Measurements from ENCODE around the gene E2F7. TPM values are rescaled to one million over a fixed set of nuclear protein-coding genes. Genes with fewer than 3 reads are reported as not detected.

E2F7 gene
- total RNA-seq, 6 experiments from 2014 or later, result 6.3 to 24.4 (median 18.0) TPM

- TF ChIP-seq, protein P1, sequence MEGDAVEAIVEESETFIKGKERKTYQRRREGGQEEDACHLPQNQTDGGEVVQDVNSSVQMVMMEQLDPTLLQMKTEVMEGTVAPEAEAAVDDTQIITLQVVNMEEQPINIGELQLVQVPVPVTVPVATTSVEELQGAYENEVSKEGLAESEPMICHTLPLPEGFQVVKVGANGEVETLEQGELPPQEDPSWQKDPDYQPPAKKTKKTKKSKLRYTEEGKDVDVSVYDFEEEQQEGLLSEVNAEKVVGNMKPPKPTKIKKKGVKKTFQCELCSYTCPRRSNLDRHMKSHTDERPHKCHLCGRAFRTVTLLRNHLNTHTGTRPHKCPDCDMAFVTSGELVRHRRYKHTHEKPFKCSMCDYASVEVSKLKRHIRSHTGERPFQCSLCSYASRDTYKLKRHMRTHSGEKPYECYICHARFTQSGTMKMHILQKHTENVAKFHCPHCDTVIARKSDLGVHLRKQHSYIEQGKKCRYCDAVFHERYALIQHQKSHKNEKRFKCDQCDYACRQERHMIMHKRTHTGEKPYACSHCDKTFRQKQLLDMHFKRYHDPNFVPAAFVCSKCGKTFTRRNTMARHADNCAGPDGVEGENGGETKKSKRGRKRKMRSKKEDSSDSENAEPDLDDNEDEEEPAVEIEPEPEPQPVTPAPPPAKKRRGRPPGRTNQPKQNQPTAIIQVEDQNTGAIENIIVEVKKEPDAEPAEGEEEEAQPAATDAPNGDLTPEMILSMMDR (IDR thresholded peaks at IDR 0.05), result no peak
- Mint-ChIP-seq H3K4me3 (no peak overlapping the region), H3K36me3 (ENCODE audit: low read depth) (peaks cover 61% of the 10 kb centered on the region), H3K9me3 (no peaks in the 10 kb centered on the region), H3K4me1 (ENCODE audit: low read depth) (peaks cover 31% of the 10 kb centered on the region), H3K27me3 (ENCODE audit: insufficient read depth) (no peaks in the 10 kb centered on the region; the same call in none of the 2 replicates), H3K27ac (no peak overlapping the region)
- no peak for DNase-seq
Measured at GRCh38 chr12:77045183-77045582, 20.2 kb downstream of the E2F7 start.

DNA sequence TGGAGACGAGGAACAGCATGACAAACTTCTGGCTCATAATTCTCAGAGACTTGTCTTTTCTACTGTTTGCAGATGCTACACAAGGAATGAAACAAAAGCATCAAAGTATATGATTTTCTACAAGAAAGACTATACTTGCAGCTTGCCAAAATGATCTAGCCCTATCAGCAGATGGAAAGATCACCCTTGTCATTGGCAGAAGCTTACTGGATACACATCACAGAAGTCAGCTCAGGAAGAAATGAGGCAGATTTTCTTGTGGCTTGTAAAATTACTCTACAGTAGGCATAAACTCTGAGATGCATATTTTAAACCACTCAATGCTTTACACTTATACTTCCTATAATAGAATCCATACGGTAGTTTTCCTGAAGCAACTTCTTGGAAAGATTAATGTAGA, 20.6 kb downstream of the E2F7 start:
- peaks cover 65% of the 10 kb centered on the region for H3K36me3 Mint-ChIP-seq (ENCODE audit: low read depth)
- no peaks in the 10 kb centered on the region for H3K9me3 Mint-ChIP-seq
- peaks cover 31% of the 10 kb centered on the region for H3K4me1 Mint-ChIP-seq (ENCODE audit: low read depth)
- no peak for DNase-seq
- H3K27me3 Mint-ChIP-seq (ENCODE audit: insufficient read depth), result no peaks in the 10 kb centered on the region; the same call in none of the 2 replicates
- no peak overlapping the region for H3K4me3 Mint-ChIP-seq
- H3K27ac Mint-ChIP-seq, result no peak overlapping the region
- TF ChIP-seq, protein P1 (IDR thresholded peaks at IDR 0.05), result no peak

- H3K27ac Mint-ChIP-seq, result no peak overlapping the region
- H3K9me3 Mint-ChIP-seq, result no peaks in the 10 kb centered on the region
- no peaks in the 10 kb centered on the region; the same call in none of the 2 replicates for H3K27me3 Mint-ChIP-seq (ENCODE audit: insufficient read depth)
- DNase-seq, result no peak
- TF ChIP-seq, protein P1 (IDR thresholded peaks at IDR 0.05), result no peak
- H3K4me3 Mint-ChIP-seq, result no peak overlapping the region
- peaks cover 74% of the 10 kb centered on the region for H3K36me3 Mint-ChIP-seq (ENCODE audit: low read depth)
- peaks cover 28% of the 10 kb centered on the region for H3K4me1 Mint-ChIP-seq (ENCODE audit: low read depth)
Measured at GRCh38 chr12:77042833-77043232, 22.5 kb downstream of the E2F7 start.

DNA sequence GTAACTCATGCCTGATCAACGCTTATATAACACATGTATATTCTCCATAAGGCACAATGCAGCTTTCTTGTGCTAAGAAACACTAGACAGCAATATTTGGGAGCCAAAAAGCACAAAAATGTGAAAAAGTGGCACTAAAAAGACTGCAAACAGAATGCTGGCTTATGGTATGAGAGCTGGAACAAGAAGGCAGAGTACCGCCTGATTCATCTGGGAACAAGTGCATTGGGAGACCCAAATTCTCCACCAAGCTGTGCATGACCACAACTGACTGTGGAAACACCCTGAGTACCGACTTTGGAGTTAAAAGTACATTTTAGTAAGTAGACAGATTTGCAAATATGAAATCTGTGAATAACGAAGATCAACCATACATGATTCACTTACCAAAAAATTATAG, 25.1 kb downstream of the E2F7 start:
- no peak for DNase-seq
- Mint-ChIP-seq H3K36me3 (ENCODE audit: low read depth) (peaks cover 76% of the 10 kb centered on the region), H3K9me3 (no peaks in the 10 kb centered on the region), H3K27me3 (ENCODE audit: insufficient read depth) (no peaks in the 10 kb centered on the region; the same call in none of the 2 replicates), H3K4me1 (ENCODE audit: low read depth) (peaks cover 29% of the 10 kb centered on the region), H3K27ac (no peak overlapping the region), H3K4me3 (no peak overlapping the region)
- TF ChIP-seq, protein P1 (IDR thresholded peaks at IDR 0.05), result no peak

DNA sequence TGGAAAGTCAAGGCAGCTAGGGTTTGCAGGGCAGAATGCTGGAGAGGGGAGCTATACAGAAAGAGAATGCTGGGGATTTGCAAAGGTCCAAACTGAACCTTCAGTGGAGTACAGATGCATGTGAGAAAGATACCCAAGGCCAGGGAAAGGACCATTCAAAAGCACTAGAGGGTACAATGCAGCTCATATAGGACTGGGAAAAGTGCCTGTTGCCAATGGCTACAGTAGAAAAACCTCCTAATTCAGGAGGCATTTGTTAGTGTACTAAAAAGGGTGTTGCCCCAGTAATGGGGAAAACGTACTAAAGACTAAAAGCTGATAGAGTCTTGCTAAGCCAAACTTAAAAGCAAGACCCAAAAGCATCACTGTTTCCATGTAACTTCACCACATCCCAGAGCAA, 30.1 kb downstream of the E2F7 start:
- Mint-ChIP-seq H3K27ac (peak overlapping the region; percentile 30; the same call in 1 of the 2 replicates), H3K4me1 (ENCODE audit: low read depth) (peaks cover 62% of the 10 kb centered on the region), H3K4me3 (no peak overlapping the region), H3K36me3 (ENCODE audit: low read depth) (peaks cover 55% of the 10 kb centered on the region), H3K9me3 (no peaks in the 10 kb centered on the region), H3K27me3 (ENCODE audit: insufficient read depth) (no peaks in the 10 kb centered on the region; the same call in 1 of the 2 replicates)
- no peak for DNase-seq
- TF ChIP-seq, protein P1 (IDR thresholded peaks at IDR 0.05), result no peak

Measured in HFFc6 (cell line).